Astrocyte (in vitro differentiated cells and primary cell): ENCODE measurements around the gene ANKMY2. TPM values are rescaled to one million over a fixed set of nuclear protein-coding genes. Genes with fewer than 3 reads are reported as not detected.

Source experiments
- DNase-seq: peaks from one replicate; pipeline ENCODE4 v3.0.0-alpha.2; 2010; ENCODE audit warnings: low read depth
- FAIRE-seq: peaks from 2 replicates; lab custom pipeline; 2011; peaks lifted over from hg19 to GRCh38; lab: Jason Lieb, UNC
- H2AFZ ChIP-seq: 2 replicates; pipeline ENCODE4 v1.6.0; 2012; ENCODE audit warnings: low read depth, low read length, inconsistent platforms
- H3K27ac ChIP-seq: 2 replicates; pipeline ENCODE4 v1.5.1; 2011; ENCODE audit warnings: low read depth, low read length, inconsistent platforms
- H3K27me3 ChIP-seq: 2 replicates; pipeline ENCODE4 v1.6.0; 2011; ENCODE audit warnings: low read length, inconsistent platforms; ENCODE audit not compliant: insufficient read depth
- H3K36me3 ChIP-seq: 2 replicates; pipeline ENCODE4 v1.5.1; 2011; ENCODE audit warnings: low read length, inconsistent platforms; ENCODE audit not compliant: insufficient read depth
- H3K4me1 ChIP-seq: 2 replicates; pipeline ENCODE4 v1.5.1; 2011; ENCODE audit warnings: low read length, inconsistent platforms; ENCODE audit not compliant: insufficient read depth
- H3K4me2 ChIP-seq: 2 replicates; pipeline ENCODE4 v1.6.0; 2012; ENCODE audit warnings: low read length, inconsistent platforms
- H3K4me3 ChIP-seq: 2 replicates; pipeline ENCODE4 v1.5.1; 2011; ENCODE audit warnings: low read depth, mild to moderate bottlenecking, low read length, inconsistent platforms; ENCODE audit not compliant: insufficient read depth
- H3K79me2 ChIP-seq: 2 replicates; pipeline ENCODE4 v1.6.0; 2012; ENCODE audit warnings: mild to moderate bottlenecking, low read length, inconsistent platforms; ENCODE audit not compliant: insufficient read depth
- H3K9ac ChIP-seq: 2 replicates; pipeline ENCODE4 v1.6.0; 2012; ENCODE audit warnings: mild to moderate bottlenecking, low read length, inconsistent platforms
- H3K9me3 ChIP-seq: 2 replicates; pipeline ENCODE4 v1.5.1; 2012; ENCODE audit warnings: low read depth, mild to moderate bottlenecking, low read length, inconsistent platforms; ENCODE audit not compliant: insufficient read depth
- H4K20me1 ChIP-seq: 2 replicates; pipeline ENCODE4 v1.6.0; 2012; ENCODE audit warnings: low read length, inconsistent platforms; ENCODE audit not compliant: insufficient read depth
- H3K27ac Mint-ChIP-seq: one replicate; pipeline ENCODE4 v1.8.0; 2021; ENCODE audit warnings: mild to moderate bottlenecking, mixed read lengths; ENCODE audit not compliant: unreplicated experiment
- H3K27me3 Mint-ChIP-seq: one replicate; pipeline ENCODE4 v1.8.0; 2021; ENCODE audit warnings: low read depth, mixed read lengths; ENCODE audit not compliant: unreplicated experiment
- H3K36me3 Mint-ChIP-seq: one replicate; pipeline ENCODE4 v1.8.0; 2021; ENCODE audit warnings: low read depth, mixed read lengths; ENCODE audit not compliant: unreplicated experiment
- H3K4me1 Mint-ChIP-seq: one replicate; pipeline ENCODE4 v1.8.0; 2021; ENCODE audit warnings: low read depth, mixed read lengths; ENCODE audit not compliant: unreplicated experiment
- H3K4me3 Mint-ChIP-seq: one replicate; pipeline ENCODE4 v1.8.0; 2021; ENCODE audit warnings: mild to moderate bottlenecking, moderate library complexity, mixed read lengths; ENCODE audit not compliant: unreplicated experiment
- H3K9me3 Mint-ChIP-seq: one replicate; pipeline ENCODE4 v1.8.0; 2021; ENCODE audit warnings: mild to moderate bottlenecking, mixed read lengths; ENCODE audit not compliant: unreplicated experiment
- EZH2 ChIP-seq: IDR thresholded peaks from 2 replicates; pipeline ENCODE4 v1.6.1; 2012; ENCODE audit warnings: mild to moderate bottlenecking, low read length, inconsistent platforms; ENCODE audit not compliant: insufficient read depth
- total RNA-seq: library from RNA; stranded (reverse); gene quantifications from 2 replicates; pipeline ENCODE4 v1.2.1, GENCODE V29; 2021
- TF ChIP-seq, protein P1 (sequence below): IDR thresholded peaks from 2 replicates; pipeline ENCODE4 v1.5.1; 2011; ENCODE audit warnings: low read depth, mild to moderate bottlenecking, inconsistent platforms, low read length, moderate library complexity; ENCODE audit not compliant: insufficient read depth

ANKMY2 gene
- total RNA-seq, 1 donor from 2014 or later, result 21.9 TPM

DNA sequence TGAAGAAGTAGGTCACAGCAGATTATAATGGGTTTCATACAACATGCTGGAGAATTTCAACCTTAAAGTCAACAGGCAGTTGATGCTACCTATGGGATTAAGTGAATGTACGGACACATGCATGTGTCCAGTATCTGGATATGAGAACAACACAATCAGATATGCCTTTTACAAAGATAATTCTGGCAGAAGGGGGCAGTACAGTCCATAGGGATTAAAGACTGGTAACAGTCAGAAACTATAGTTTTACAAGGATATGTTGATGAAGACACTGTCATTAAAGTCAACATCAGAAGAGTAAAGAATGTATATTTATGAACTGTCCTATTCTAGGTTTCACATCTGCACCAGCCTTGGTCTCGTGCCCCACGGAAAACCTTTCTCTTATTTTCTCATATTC, 41.5 kb downstream of the ANKMY2 start:
- no peaks in the 10 kb centered on the region for H3K9me3 Mint-ChIP-seq
- no peak overlapping the region for H3K27ac Mint-ChIP-seq
- H3K36me3 Mint-ChIP-seq, result peaks cover 17% of the 10 kb centered on the region
- Histone ChIP-seq H3K4me2 (no peak overlapping the region), H3K9me3 (no peaks in the 10 kb centered on the region), H3K79me2 (no peaks in the 10 kb centered on the region), H2AFZ (no peak overlapping the region), H3K4me1 (no peaks in the 10 kb centered on the region), H3K27me3 (no peaks in the 10 kb centered on the region), H3K27ac (no peak overlapping the region), H3K36me3 (peaks cover 19% of the 10 kb centered on the region), H3K9ac (no peak overlapping the region), H4K20me1 (no peaks in the 10 kb centered on the region), H3K4me3 (no peak overlapping the region)
- DNase-seq (no peak), FAIRE-seq (no peak)
- peaks cover 2% of the 10 kb centered on the region for H3K4me1 Mint-ChIP-seq
- H3K4me3 Mint-ChIP-seq, result no peak overlapping the region
- TF ChIP-seq EZH2, result no peak
- TF ChIP-seq, protein P1, sequence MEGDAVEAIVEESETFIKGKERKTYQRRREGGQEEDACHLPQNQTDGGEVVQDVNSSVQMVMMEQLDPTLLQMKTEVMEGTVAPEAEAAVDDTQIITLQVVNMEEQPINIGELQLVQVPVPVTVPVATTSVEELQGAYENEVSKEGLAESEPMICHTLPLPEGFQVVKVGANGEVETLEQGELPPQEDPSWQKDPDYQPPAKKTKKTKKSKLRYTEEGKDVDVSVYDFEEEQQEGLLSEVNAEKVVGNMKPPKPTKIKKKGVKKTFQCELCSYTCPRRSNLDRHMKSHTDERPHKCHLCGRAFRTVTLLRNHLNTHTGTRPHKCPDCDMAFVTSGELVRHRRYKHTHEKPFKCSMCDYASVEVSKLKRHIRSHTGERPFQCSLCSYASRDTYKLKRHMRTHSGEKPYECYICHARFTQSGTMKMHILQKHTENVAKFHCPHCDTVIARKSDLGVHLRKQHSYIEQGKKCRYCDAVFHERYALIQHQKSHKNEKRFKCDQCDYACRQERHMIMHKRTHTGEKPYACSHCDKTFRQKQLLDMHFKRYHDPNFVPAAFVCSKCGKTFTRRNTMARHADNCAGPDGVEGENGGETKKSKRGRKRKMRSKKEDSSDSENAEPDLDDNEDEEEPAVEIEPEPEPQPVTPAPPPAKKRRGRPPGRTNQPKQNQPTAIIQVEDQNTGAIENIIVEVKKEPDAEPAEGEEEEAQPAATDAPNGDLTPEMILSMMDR, result no peak
- no peaks in the 10 kb centered on the region for H3K27me3 Mint-ChIP-seq

DNA sequence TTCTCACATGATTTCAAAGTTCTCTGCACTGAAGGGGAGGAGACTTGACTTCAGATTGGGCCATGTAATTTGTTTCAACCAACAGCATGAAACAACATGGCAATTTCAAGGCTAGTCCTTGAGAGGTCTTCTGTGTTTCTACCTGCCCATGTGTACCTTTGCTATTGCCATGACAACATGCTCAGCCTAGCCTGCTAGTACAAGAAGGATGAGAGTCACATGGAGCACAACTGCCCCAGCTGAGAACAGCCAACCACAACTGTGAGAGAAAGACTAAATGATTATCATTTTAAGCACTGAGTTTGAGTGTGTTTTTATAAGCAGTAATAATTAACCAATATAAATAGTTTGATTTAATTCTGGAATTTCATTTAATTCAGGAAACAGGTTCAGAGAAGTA, 41.9 kb downstream of the ANKMY2 start:
- Histone ChIP-seq H4K20me1 (no peaks in the 10 kb centered on the region), H3K36me3 (peaks cover 19% of the 10 kb centered on the region), H3K4me2 (no peak overlapping the region), H3K79me2 (no peaks in the 10 kb centered on the region), H3K9me3 (no peaks in the 10 kb centered on the region), H2AFZ (no peak overlapping the region), H3K27ac (no peak overlapping the region), H3K4me1 (no peaks in the 10 kb centered on the region), H3K27me3 (no peaks in the 10 kb centered on the region), H3K4me3 (no peak overlapping the region), H3K9ac (no peak overlapping the region)
- no peak overlapping the region for H3K4me3 Mint-ChIP-seq
- no peaks in the 10 kb centered on the region for H3K27me3 Mint-ChIP-seq
- TF ChIP-seq EZH2, result no peak
- TF ChIP-seq, protein P1, result no peak
- no peak overlapping the region for H3K27ac Mint-ChIP-seq
- peaks cover 2% of the 10 kb centered on the region for H3K4me1 Mint-ChIP-seq
- H3K9me3 Mint-ChIP-seq, result no peaks in the 10 kb centered on the region
- no peak for FAIRE-seq
- DNase-seq, result no peak
- peaks cover 19% of the 10 kb centered on the region for H3K36me3 Mint-ChIP-seq

DNA sequence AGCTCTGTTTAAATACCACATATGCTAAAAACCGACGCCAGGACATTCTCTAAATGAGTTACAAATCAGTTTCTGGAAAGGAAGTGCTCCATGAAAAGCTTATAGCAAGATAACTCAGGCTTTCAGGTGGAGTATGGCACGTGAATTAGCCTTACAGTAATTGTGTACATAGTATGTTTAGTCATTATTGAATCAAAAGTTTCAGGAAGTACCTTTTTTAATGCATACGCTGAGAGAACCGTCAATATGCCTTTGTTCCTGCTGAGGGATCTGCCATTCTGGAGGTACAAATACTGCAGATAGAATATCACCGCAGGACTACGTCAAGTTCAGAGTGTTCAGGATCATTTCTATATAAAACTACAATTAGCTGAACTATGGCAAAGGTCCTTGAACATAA, 45.7 kb downstream of the ANKMY2 start:
- Histone ChIP-seq H3K27me3 (no peaks in the 10 kb centered on the region), H2AFZ (no peak overlapping the region), H3K4me2 (no peak overlapping the region), H3K79me2 (no peaks in the 10 kb centered on the region), H3K9me3 (no peaks in the 10 kb centered on the region), H3K36me3 (peaks cover 19% of the 10 kb centered on the region), H4K20me1 (no peaks in the 10 kb centered on the region), H3K9ac (no peak overlapping the region), H3K4me3 (no peak overlapping the region), H3K4me1 (no peaks in the 10 kb centered on the region), H3K27ac (no peak overlapping the region)
- TF ChIP-seq, protein P1, result no peak
- TF ChIP-seq EZH2, result no peak
- H3K27ac Mint-ChIP-seq, result no peak overlapping the region
- H3K27me3 Mint-ChIP-seq, result no peaks in the 10 kb centered on the region
- no peak overlapping the region for H3K4me3 Mint-ChIP-seq
- FAIRE-seq (no peak), DNase-seq (no peak)
- H3K9me3 Mint-ChIP-seq, result no peaks in the 10 kb centered on the region
- peaks cover 1% of the 10 kb centered on the region for H3K4me1 Mint-ChIP-seq
- peaks cover 17% of the 10 kb centered on the region for H3K36me3 Mint-ChIP-seq
